HG02943 (cell line): ENCODE data around the gene IL17RE.

ENCODE experiments used
- ATAC-seq: cut with Tn5 transposase; IDR thresholded peaks from one replicate; pipeline ENCODE4 v1.9.1; 2021; ENCODE audit warnings: mild to moderate bottlenecking, low read depth, moderate library complexity; ENCODE audit not compliant: unreplicated experiment

IL17RE gene

GRCh38 chr3:9951126-9951525 lies 48.5 kb downstream of the IL17RE start:
- ATAC-seq, result no peak

DNA sequence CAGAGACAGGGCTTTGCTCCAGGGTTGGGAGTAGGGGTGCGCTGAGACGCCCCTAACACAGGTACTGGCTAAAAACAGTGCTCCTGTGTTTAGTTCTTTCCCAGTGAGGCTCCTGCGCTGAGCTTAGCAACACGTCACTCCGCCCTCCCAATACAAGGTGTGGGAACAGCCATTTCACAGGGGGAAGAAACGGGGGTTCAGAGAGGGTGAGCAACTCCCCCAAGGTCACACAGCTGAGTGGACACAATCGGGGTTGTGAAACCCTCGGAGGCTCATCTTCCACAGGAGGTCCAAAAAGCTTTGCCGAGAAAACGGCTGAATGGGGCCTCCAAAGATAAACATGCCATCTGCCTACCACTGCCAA lies 48.9 kb downstream of the IL17RE start:
- no peak for ATAC-seq

DNA sequence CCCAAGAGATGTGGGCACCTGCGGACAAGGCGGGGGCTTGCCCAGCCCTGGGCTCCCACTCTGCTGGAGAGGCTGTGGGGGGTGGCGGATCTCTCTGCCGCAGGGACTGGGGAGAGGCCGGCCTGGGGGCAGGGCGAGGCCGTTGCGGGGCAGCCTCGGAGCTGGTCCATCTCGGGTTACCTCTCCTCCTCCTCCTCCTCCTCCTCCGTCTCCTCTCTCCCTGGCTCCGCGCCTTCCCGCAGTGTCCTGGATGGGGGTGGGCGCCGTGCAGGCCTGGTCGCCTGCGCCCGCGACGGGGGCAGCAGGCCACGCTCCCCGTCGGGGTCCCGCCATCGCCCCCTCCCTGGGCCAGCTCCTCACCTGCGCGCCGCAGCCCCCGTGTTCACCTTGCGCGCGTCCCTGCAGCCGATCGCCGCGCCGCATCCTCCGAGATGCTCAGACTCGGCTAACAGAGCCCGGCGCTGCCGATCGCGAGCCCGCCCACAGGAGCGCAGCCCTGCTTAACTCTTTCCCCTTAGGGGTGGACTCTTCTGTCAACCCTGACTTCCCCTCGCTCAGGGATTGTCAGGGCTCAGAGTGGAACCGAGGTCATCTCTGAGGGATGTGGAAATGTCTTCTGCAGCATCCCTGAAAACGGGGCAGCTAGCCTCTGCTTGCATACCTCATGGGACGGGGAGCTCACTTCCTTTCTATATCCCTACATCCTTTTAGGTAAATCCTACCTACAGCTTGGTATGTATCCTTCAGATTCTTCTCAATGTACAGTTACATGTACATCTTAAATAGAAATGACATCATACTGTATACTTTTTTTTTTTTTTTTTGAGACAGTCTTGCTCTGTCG lies 49.5 kb downstream of the IL17RE start, which contains the start of gene PRRT3:
TSS of gene PRRT3 (minus strand) at position 447 of the 844 bp plus-strand sequence. CDS start 2,293 bp downstream, outside the sequence.
- ATAC-seq, result peak; percentile 51

GRCh38 chr3:9955067-9955502 lies 52.4 kb downstream of the IL17RE start:
- ATAC-seq, result no peak

DNA sequence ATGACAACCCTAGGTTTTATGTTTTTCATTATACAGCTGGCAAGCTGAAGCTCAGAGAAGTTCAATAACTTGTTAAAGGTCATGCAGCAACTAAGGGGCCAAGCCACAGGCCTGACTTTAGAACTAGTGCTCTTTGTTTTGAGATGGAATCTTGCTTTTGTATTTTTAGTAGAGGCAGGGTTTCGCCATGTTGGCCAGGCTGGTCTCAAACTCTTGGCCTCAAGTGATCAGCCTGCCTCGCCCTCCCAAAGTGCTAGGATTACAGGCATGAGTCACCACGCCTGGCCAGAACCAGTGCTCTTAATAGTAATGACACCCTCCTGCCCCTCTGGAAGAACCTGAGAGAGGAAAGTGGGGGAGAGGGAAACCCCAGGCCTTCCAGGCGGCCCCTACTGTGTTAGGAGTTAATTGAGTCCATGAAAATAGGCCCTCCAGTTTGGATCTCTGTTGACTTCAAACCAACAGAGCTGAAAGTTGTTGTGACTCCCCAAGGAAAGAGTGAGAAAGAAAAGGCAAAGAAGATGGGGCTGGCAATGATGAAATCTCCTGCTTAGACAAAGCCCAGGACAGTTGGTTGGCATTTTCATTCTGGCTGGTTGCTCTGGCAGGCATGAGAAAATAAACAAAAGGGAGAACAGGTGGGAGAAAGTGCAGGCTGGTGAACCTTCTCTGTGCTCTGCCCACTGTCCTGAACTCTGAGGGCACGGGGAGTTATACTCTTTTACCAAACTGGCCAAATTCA lies 53.1 kb downstream of the IL17RE start:
- ATAC-seq, result no peak

GRCh38 chr3:9957214-9957613 lies 54.6 kb downstream of the IL17RE start:
- ATAC-seq, result no peak

GRCh38 chr3:9965200-9965875 lies 62.7 kb downstream of the IL17RE start:
- ATAC-seq, result no peak
